Bronchial epithelial cell (primary cell): ENCODE results near the gene SDC4. TPM values are rescaled to one million over a fixed set of nuclear protein-coding genes. Genes with fewer than 3 reads are reported as not detected.
A peak's percentile ranks its signal among the peaks of the same experiment; 100 is the strongest.

Experiments
- DNase-seq: peaks from one replicate; pipeline ENCODE4 v3.0.0-alpha.2; 2010; ENCODE audit warnings: low read depth
- FAIRE-seq: peaks from 2 replicates; lab custom pipeline; 2011; peaks lifted over from hg19 to GRCh38; lab: Jason Lieb, UNC
- H3K27me3 ChIP-seq: 2 replicates; pipeline ENCODE4 v1.5.1; 2011; ENCODE audit warnings: low read length; ENCODE audit not compliant: control insufficient read depth, insufficient read depth
- H3K36me3 ChIP-seq: 2 replicates; pipeline ENCODE4 v1.5.1; 2011; ENCODE audit warnings: low read length; ENCODE audit not compliant: control insufficient read depth, insufficient read depth
- H3K4me3 ChIP-seq: 2 replicates; pipeline ENCODE4 v1.5.1; 2011; ENCODE audit warnings: mild to moderate bottlenecking, low read depth, low read length, control low read depth
- CTCF ChIP-seq: IDR thresholded peaks from 2 replicates; pipeline ENCODE4 v1.5.1; 2011; ENCODE audit warnings: mild to moderate bottlenecking, moderate library complexity, low read length, control low read depth, inconsistent platforms; ENCODE audit not compliant: insufficient read depth, severe bottlenecking
- total RNA-seq: library from RNA; depleted of rRNA; stranded (reverse); fragments of >200 nt; gene quantifications from 2 replicates; pipeline ENCODE4 v1.2.1, GENCODE V29; 2014

The SDC4 gene
- total RNA-seq, 1 donor from 2014 or later, result 272 TPM

GRCh38 chr20:45340236-45340847 lies 7.9 kb downstream of the SDC4 start:
- Histone ChIP-seq H3K27me3 (no peaks in the 10 kb centered on the region), H3K36me3 (peaks cover 15% of the 10 kb centered on the region), H3K4me3 (no peak overlapping the region)
- no peak for DNase-seq
- no peak for FAIRE-seq
- TF ChIP-seq CTCF, result no peak

GRCh38 chr20:45339799-45340198 lies 8.4 kb downstream of the SDC4 start:
- FAIRE-seq, result no peak
- Histone ChIP-seq H3K36me3 (peaks cover 20% of the 10 kb centered on the region), H3K27me3 (no peaks in the 10 kb centered on the region), H3K4me3 (no peak overlapping the region)
- DNase-seq, result no peak
- TF ChIP-seq CTCF, result no peak

- no peaks in the 10 kb centered on the region for H3K27me3 ChIP-seq
- FAIRE-seq (no peak), DNase-seq (peak; percentile 95)
- no peak overlapping the region for H3K4me3 ChIP-seq
- H3K36me3 ChIP-seq, result peaks cover 21% of the 10 kb centered on the region
- TF ChIP-seq CTCF, result no peak
These were observed 9.1 kb downstream of the SDC4 start for GRCh38 chr20:45339084-45339483.

GRCh38 chr20:45338121-45339030 lies 9.8 kb downstream of the SDC4 start:
- H3K36me3 ChIP-seq, result peaks cover 20% of the 10 kb centered on the region
- FAIRE-seq, result no peak
- no peaks in the 10 kb centered on the region for H3K27me3 ChIP-seq
- no peak for DNase-seq
- no peak overlapping the region for H3K4me3 ChIP-seq
- no peak for TF ChIP-seq CTCF

- FAIRE-seq (no peak), DNase-seq (peak; percentile 85)
- Histone ChIP-seq H3K27me3 (no peaks in the 10 kb centered on the region), H3K4me3 (no peak overlapping the region), H3K36me3 (peaks cover 24% of the 10 kb centered on the region)
- TF ChIP-seq CTCF, result no peak
These were observed 10.7 kb downstream of the SDC4 start for GRCh38 chr20:45337367-45338120.
